ENCODE data around the gene CRACR2A. TPM values are rescaled to one million over a fixed set of nuclear protein-coding genes. Genes with fewer than 3 reads are reported as not detected.

CRACR2A gene
- total RNA-seq, 2 experiments from 2014 or later: 28.2 to 31.1 TPM

GRCh38 chr12:3580094-3580749 lies 172.7 kb downstream of the CRACR2A start:
- intact Hi-C loops (cut with micrococcal nuclease; ENCODE audit: unreplicated experiment): no loop called here
- POLR2A ChIA-PET: no interaction called here
- Histone ChIP-seq H3K79me2 (ENCODE audit: insufficient read depth, low read depth, low read length) (no peaks in the 10 kb centered on the region), H3K4me2 (ENCODE audit: low read length) (no peak overlapping the region), H3K27ac (ENCODE audit: low read depth, low read length, poor library complexity, severe bottlenecking) (no peak overlapping the region), H3K4me3 (ENCODE audit: low read depth, low read length, poor library complexity, severe bottlenecking) (no peak overlapping the region), H4K20me1 (ENCODE audit: insufficient read depth, low read length) (no peaks in the 10 kb centered on the region), H3K4me1 (ENCODE audit: insufficient read depth, low read length, poor library complexity, severe bottlenecking) (no peaks in the 10 kb centered on the region), H3K9me2 (ENCODE audit: insufficient read depth, low read length) (no peaks in the 10 kb centered on the region), H2AFZ (ENCODE audit: low read length) (no peak overlapping the region), H3K36me3 (ENCODE audit: insufficient read depth, low read length) (no peaks in the 10 kb centered on the region), H3K9me3 (ENCODE audit: low read length) (no peaks in the 10 kb centered on the region)
- no TSS peak for BruUV-seq (replicated peaks)
- TF ChIP-seq EZH2phosphoT487 (IDR thresholded peaks at IDR 0.05; ENCODE audit: borderline replicate concordance, low read depth, low read length) (no peak), CTCF (conservative IDR thresholded peaks at IDR 0.05; ENCODE audit: low read length) (no peak)
- no peak for DNase-seq (ENCODE audit: low spot score)
- CTCF ChIA-PET (ENCODE audit: unreplicated experiment): no interaction called here

GRCh38 chr12:3579446-3580093 lies 173.3 kb downstream of the CRACR2A start:
- no TSS peak for BruUV-seq (replicated peaks)
- Histone ChIP-seq H3K36me3 (ENCODE audit: insufficient read depth, low read length) (no peaks in the 10 kb centered on the region), H3K27ac (ENCODE audit: low read depth, low read length, poor library complexity, severe bottlenecking) (no peak overlapping the region), H3K9me3 (ENCODE audit: low read length) (no peaks in the 10 kb centered on the region), H3K4me1 (ENCODE audit: insufficient read depth, low read length, poor library complexity, severe bottlenecking) (no peaks in the 10 kb centered on the region), H3K9me2 (ENCODE audit: insufficient read depth, low read length) (no peaks in the 10 kb centered on the region), H3K4me2 (ENCODE audit: low read length) (no peak overlapping the region), H2AFZ (ENCODE audit: low read length) (no peak overlapping the region), H3K79me2 (ENCODE audit: insufficient read depth, low read depth, low read length) (no peaks in the 10 kb centered on the region), H4K20me1 (ENCODE audit: insufficient read depth, low read length) (no peaks in the 10 kb centered on the region), H3K4me3 (ENCODE audit: low read depth, low read length, poor library complexity, severe bottlenecking) (no peak overlapping the region)
- ChIA-PET CTCF (ENCODE audit: unreplicated experiment) (no interaction called here), POLR2A (no interaction called here)
- TF ChIP-seq EZH2phosphoT487 (IDR thresholded peaks at IDR 0.05; ENCODE audit: borderline replicate concordance, low read depth, low read length) (no peak), CTCF (conservative IDR thresholded peaks at IDR 0.05; ENCODE audit: low read length) (no peak)
- no peak for DNase-seq (ENCODE audit: low spot score)
- intact Hi-C loops (cut with micrococcal nuclease; ENCODE audit: unreplicated experiment): no loop called here

GRCh38 chr12:3578557-3578956 lies 174.4 kb downstream of the CRACR2A start:
- H3K4me3 ChIP-seq (ENCODE audit: low read depth, low read length, poor library complexity, severe bottlenecking): no peak overlapping the region
- CTCF ChIA-PET (ENCODE audit: unreplicated experiment): no interaction called here
- H3K9me3 ChIP-seq (ENCODE audit: low read length): no peaks in the 10 kb centered on the region
- no peaks in the 10 kb centered on the region for H3K9me2 ChIP-seq (ENCODE audit: insufficient read depth, low read length)
- intact Hi-C loops (cut with micrococcal nuclease; ENCODE audit: unreplicated experiment): no loop called here
- no peaks in the 10 kb centered on the region for H3K79me2 ChIP-seq (ENCODE audit: insufficient read depth, low read depth, low read length)
- no peak overlapping the region for H3K4me2 ChIP-seq (ENCODE audit: low read length)
- BruUV-seq (replicated peaks): no TSS peak
- POLR2A ChIA-PET: no interaction called here
- TF ChIP-seq EZH2phosphoT487 (IDR thresholded peaks at IDR 0.05; ENCODE audit: borderline replicate concordance, low read depth, low read length): no peak
- no peak for TF ChIP-seq CTCF (conservative IDR thresholded peaks at IDR 0.05; ENCODE audit: low read length)
- H3K36me3 ChIP-seq (ENCODE audit: insufficient read depth, low read length): no peaks in the 10 kb centered on the region
- no peaks in the 10 kb centered on the region for H4K20me1 ChIP-seq (ENCODE audit: insufficient read depth, low read length)
- DNase-seq (ENCODE audit: low spot score): no peak
- no peaks in the 10 kb centered on the region for H3K4me1 ChIP-seq (ENCODE audit: insufficient read depth, low read length, poor library complexity, severe bottlenecking)
- H3K27ac ChIP-seq (ENCODE audit: low read depth, low read length, poor library complexity, severe bottlenecking): no peak overlapping the region
- no peak overlapping the region for H2AFZ ChIP-seq (ENCODE audit: low read length)
